Heart left ventricle (tissue), 16 donors: Measurements from ENCODE around the gene PAM16. TPM values are rescaled to one million over a fixed set of nuclear protein-coding genes. Genes with fewer than 3 reads are reported as not detected.

Experiments
- ATAC-seq, 4 donors: fragments of 200-7000 bp; cut with Tn5 transposase; one replicate each; pipeline ENCODE4 v1.9.1; 2020 to 2022; ENCODE audit warnings: moderate library complexity in 4 of 4, mild to moderate bottlenecking in 3 of 4, moderate number of reproducible peaks in 1 of 4
- DNase-seq, 5 donors: peaks; one replicate each; pipeline ENCODE4 v3.0.0-alpha.2; 2020
- H3K27ac ChIP-seq, 12 donors: fragments of 200-600 bp; sonication (generic) in 4 of 12; one replicate each; pipeline versions ENCODE4 v1.5.0 to v1.8.0; 2016 to 2022; ENCODE audit warnings: mild to moderate bottlenecking in 2 of 12
- H3K27me3 ChIP-seq, 9 donors: fragments of 200-600 bp; sonication (generic) in 2 of 9; one replicate each; pipeline versions ENCODE4 v1.5.1 to v1.8.0; 2016 to 2022; ENCODE audit warnings: mild to moderate bottlenecking in 3 of 9
- H3K36me3 ChIP-seq, 9 donors: fragments of 200-600 bp; sonication (generic) in 2 of 9; one replicate each; pipeline versions ENCODE4 v1.5.0 to v1.8.0; 2018 to 2022; ENCODE audit warnings: mild to moderate bottlenecking in 2 of 9
- H3K4me1 ChIP-seq, 12 donors: fragments of 200-600 bp; sonication (generic) in 4 of 12; one replicate each; pipeline versions ENCODE4 v1.5.0 to v1.8.0; 2016 to 2022; ENCODE audit warnings: mild to moderate bottlenecking in 3 of 12
- H3K4me3 ChIP-seq, 12 donors: fragments of 200-600 bp; sonication (generic) in 4 of 12; one replicate each; pipeline versions ENCODE4 v1.5.0 to v1.8.0; 2017 to 2022; ENCODE audit warnings: mild to moderate bottlenecking in 9 of 12, moderate library complexity in 4 of 12
- H3K9me3 ChIP-seq, 12 donors: fragments of 200-600 bp; sonication (generic) in 4 of 12; one replicate each; pipeline versions ENCODE4 v1.5.0 to v1.8.0; 2016 to 2022; ENCODE audit warnings: mild to moderate bottlenecking in 1 of 12
- CTCF ChIP-seq, 12 donors: fragments of 200-600 bp; sonication (generic) in 4 of 12; IDR thresholded peaks; one replicate each; pipeline versions ENCODE4 v1.5.0 to v1.8.0; 2018 to 2022; ENCODE audit warnings: antibody characterized with exemption in 12 of 12, mild to moderate bottlenecking in 5 of 12
- POLR2A ChIP-seq, 2 donors: fragments of 450-650 bp; IDR thresholded peaks; one replicate each; pipeline ENCODE4 v1.6.1; 2017; ENCODE audit warnings: antibody characterized with exemption in 2 of 2, mild to moderate bottlenecking in 2 of 2, moderate library complexity in 2 of 2
- WGBS, 4 donors: extraction: QIAGEN DNeasy Blood & Tissue Kit in 2 of 4; methylation state at CpG; one replicate each; pipeline versions ENCODE4 v1.1.5 to v1.1.7; 2013 to 2018; 5-methylcytosine and 5-hydroxymethylcytosine counted together
- intact Hi-C, 10 donors: fragments of 100-400 bp; cut with DNase I; formaldehyde crosslinking; loops; one replicate each; pipeline versions ENCODE4 v1.11.1 to v1.14.2; 2022
- polyA plus RNA-seq, 2 donors: library from polyadenylated mRNA; stranded (reverse); fragments of 200-250 nt; gene quantifications; one replicate each; pipeline ENCODE4 v1.2.3, GENCODE V29; 2013
- total RNA-seq, 9 donors: library from RNA; depleted of rRNA in 2 of 9; stranded (reverse); fragments of >200 nt in 2 of 9; fragmentation: NEBNext Ultra II Directional in 3 of 9; extraction: Animal tissue kit (Norgen Biotek cat#: 25700) in 3 of 9; gene quantifications; one replicate each; pipeline versions ENCODE4 v1.1.0 to v1.2.4, GENCODE V29; 2016 to 2023
- donor health status: ischemic (EF 13 %, LVEDD 7.1; RV severe dilation, severe dysfunction).
- donor health status: healthy with polysubstance abuse.
- donor health status: DM: no; HTN: yes; CAD: no.
- donor health status: DM: no; HTN: no; CAD: no.
- donor health status: ischemic (EF 25% LVEDD 6.9; RV normal size, moderate dysfunction).
- donor health status: ischemic (EF 25% LVEDD 5.7; RV mildly dilated, moderate dysfunction).
- donor health status: healthy.
- donor health status: DM: yes; HTN: yes; CAD: no.
- donor health status: ischemic (EF 35%, LVEDD 5.7; RV mildly dilated, moderate dysfunction).
- donor health status: nonischemic (EF 11% LVEDD 7.7; RV severe dilation, severe dysfunction).
- donor health status: DM: yes; HTN: yes; CAD: no.
- donor health status: PGD.
- donor health status: ischemic (EF 29% LVEDD 5.4; RV normal size, mild dysfunction).
- donor health status: nonischemic (EF 23%, LVEDD 6.1; RV moderate dilation, normal function).

The PAM16 gene
- total and polyA plus RNA-seq, 11 donors = 32.7 to 210 (median 65.0) TPM

DNA sequence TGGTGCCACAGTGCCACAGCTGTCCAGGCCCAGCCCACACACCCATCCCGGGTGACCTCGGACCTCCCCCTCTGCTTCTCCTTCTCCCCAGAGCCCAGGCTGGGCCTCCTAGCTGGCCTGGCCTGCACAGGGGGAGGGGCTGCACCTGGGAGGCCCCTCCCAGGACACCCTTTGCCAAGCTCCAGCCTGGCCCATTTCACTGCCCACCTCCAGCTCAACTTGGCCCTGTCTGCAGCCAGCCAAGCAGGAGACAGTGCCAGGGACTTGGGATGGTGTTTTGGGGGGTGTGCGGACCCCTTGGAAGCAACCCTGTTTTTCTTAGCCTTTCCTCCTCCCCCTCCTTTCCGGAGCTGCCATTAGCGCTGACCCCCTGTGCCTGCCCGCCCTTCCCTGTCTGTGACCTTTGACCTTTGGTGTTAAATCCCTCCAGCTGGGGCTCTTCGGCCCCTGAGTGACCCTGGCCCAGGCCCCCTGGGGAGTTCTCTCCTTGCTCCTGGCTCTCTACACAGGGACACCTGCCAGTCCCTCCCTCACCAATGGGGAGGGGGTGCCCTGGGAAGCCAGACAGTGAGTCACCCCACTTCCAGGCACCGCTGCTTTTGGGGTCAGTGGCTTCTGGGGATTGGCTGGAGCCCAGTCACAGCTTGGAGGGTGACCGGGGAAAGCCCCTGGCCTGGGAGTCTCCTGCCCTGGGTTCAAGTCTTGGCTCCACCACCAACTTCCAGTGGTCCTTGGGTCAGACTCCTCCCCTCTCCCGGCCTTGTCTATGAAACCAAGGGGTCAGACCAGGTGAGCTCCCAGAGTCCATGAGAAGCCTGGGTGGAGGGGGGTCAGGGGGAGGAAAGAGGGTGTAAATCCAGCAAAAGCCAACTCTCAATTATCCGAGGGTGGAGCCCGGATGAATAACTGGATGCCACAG lies 33.3 kb downstream of the PAM16 start:
- WGBS, 4 donors = 29 to 59% (median 38%) methylated on average over 8 to 12 of the region's 12 CpGs
- intact Hi-C loops = loop anchor here in 1 of 10 donors (1.0 kb wide), 1 partner anchor 11 kb away; no protein-coding TSS in a partner anchor
- H3K36me3 ChIP-seq = no peaks in the 10 kb centered on the region
- DNase-seq = peak in 3 of 5 donors; percentile 61 to 75 (median 64)
- peaks cover 0 to 32% (median 0%) of the 10 kb centered on the region in 9 donors for H3K27me3 ChIP-seq
- H3K4me3 ChIP-seq = peak overlapping the region in 11 of 12 donors; percentile 64 to 92 (median 76)
- peak in 2 of 4 donors; percentile 1 to 3 for ATAC-seq
- TF ChIP-seq POLR2A (IDR thresholded peaks at IDR 0.05) (no peak), CTCF (IDR thresholded peaks at IDR 0.05) (no peak)
- H3K27ac ChIP-seq = peak overlapping the region in 11 of 12 donors; percentile 78 to 99 (median 91)
- H3K4me1 ChIP-seq = peaks cover 11 to 84% (median 63%) of the 10 kb centered on the region in 12 donors
- H3K9me3 ChIP-seq = no peaks in the 10 kb centered on the region

DNA sequence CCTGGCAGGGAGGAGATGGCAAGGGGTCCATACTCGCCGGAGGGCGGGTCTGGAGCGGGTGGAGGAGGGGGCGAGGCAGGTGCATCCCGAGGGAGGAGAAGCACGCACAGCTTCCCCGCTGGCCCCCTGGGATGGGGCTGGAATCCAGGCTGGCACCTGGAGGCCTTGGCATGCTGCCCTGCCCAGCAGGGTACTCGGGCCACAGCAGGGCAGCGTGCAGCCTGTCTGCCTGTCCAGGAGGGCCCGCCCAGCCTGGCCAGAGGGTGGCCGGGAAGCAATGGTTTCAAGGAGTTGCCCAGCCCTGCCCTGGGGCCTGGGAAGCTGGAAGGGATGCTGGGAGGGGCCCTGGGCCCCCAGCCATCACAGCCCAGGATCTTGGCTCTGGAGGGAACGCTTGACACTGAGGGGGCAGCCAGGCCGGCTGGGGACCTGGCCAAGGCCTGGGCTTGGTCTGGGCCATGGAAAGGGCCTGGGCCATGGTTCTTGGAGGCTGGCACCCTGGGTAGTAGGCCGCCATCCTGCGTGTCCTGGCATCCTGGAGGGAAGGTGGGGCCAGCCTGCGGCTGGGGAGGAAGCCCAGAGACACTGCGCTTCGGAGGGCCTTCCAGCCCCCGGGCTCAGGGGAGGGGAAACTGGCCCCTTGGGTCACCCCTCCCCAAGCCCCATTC lies 34.1 kb downstream of the PAM16 start:
- Histone ChIP-seq H3K4me1 (peaks cover 11 to 76% (median 59%) of the 10 kb centered on the region in 12 donors), H3K27ac (peak overlapping the region in 11 of 12 donors; percentile 78 to 99 (median 91)), H3K9me3 (no peaks in the 10 kb centered on the region), H3K4me3 (peak overlapping the region; percentile 64 to 92 (median 77)), H3K27me3 (peaks cover 0 to 32% (median 0%) of the 10 kb centered on the region in 9 donors), H3K36me3 (no peaks in the 10 kb centered on the region)
- TF ChIP-seq POLR2A (IDR thresholded peaks at IDR 0.05) (peak in 1 of 2 donors; percentile 28), CTCF (IDR thresholded peaks at IDR 0.05) (no peak)
- peak in 3 of 5 donors; percentile 67 to 74 (median 70) for DNase-seq
- intact Hi-C loops = loop anchor here in 1 of 10 donors (1.0 kb wide), 1 partner anchor 11 kb away; no protein-coding TSS in a partner anchor
- peak; percentile 28 to 59 (median 48) for ATAC-seq
- WGBS, 4 donors = 16 to 30% (median 17%) methylated on average over 10 to 20 of the region's 20 CpGs

DNA sequence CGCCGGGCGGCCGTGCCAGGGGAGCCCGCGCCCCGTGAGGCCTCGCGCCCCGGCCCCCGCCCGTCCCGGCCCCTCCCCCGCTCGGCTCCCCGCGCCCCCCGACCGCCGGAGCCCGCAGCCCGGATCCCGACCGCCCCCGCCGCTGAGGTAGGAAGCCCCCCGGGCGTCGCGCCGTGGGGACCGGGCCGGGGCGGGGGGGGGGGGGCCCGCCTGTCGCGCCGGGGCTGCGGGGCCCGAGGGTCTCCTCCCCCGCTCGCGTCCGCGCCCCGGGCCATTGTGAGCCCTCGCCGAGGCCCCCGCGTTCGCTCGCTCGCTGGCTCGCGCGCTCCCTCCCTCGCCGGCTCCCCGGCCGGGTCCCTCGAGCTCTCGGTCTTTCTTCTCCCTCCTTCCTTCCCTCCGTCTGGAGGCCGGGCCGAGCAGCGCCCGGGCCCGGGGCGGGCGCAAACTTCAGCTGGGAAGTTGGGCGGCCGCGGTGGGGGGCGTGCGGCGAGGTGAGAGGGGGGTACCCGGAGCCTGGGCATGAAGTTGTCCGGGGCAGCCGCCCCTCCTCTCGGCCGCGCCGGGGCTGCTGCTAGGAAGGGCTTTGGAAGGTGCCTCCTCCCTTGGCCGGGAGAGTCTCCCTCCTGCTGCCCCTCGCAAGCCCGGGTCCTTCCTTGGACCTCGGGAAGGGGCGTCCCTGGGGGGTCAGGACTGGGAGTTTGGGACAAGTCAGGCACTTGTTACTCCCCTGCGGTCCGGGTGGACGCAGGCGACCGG lies 34.8 kb downstream of the PAM16 start:
- intact Hi-C loops = no loop called here

More for the DNA sequence above, 34.8 kb downstream of the PAM16 start:
- DNase-seq = no peak
- WGBS, 4 donors = 0 to 2% (median 1%) methylated on average over 23 to 89 of the region's 93 CpGs
- H3K27ac ChIP-seq = peak overlapping the region; percentile 68 to 99 (median 92)
- peak in 1 of 4 donors; percentile 1 for ATAC-seq
- TF ChIP-seq POLR2A (IDR thresholded peaks at IDR 0.05) = no peak
- no peak for TF ChIP-seq CTCF (IDR thresholded peaks at IDR 0.05)
- peaks cover 11 to 69% (median 56%) of the 10 kb centered on the region in 12 donors for H3K4me1 ChIP-seq
- no peaks in the 10 kb centered on the region for H3K36me3 ChIP-seq
- H3K9me3 ChIP-seq = no peaks in the 10 kb centered on the region
- peak overlapping the region; percentile 64 to 92 (median 77) for H3K4me3 ChIP-seq
- H3K27me3 ChIP-seq = peaks cover 0 to 32% (median 0%) of the 10 kb centered on the region in 9 donors
